K562 (cell line): ENCODE data around the gene CEP350. TPM values are rescaled to one million over a fixed set of nuclear protein-coding genes. Genes with fewer than 3 reads are reported as not detected.

Experiments
- BRD9 ChIP-seq: fragments of 450-650 bp; IDR thresholded peaks from 2 replicates; pipeline ENCODE4 v1.6.1; 2018; ENCODE audit warnings: low read depth; ENCODE audit not compliant: partially characterized antibody
- MGA ChIP-seq: fragments of 450-650 bp; IDR thresholded peaks from 2 replicates; pipeline ENCODE4 v1.6.1; 2016; ENCODE audit warnings: mild to moderate bottlenecking, moderate library complexity
- NBN ChIP-seq: fragments of 450-650 bp; IDR thresholded peaks from 2 replicates; pipeline ENCODE4 v1.6.1; 2016; ENCODE audit warnings: low read depth, mild to moderate bottlenecking
- NKRF ChIP-seq: fragments of 450-650 bp; IDR thresholded peaks from 2 replicates; pipeline ENCODE4 v1.6.1; 2016; ENCODE audit warnings: borderline replicate concordance
- NONO ChIP-seq, 2 experiments: fragments of 200-400 bp in 1 of 2; fragments of 450-650 bp in 1 of 2; formaldehyde crosslinking in 1 of 2; IDR thresholded peaks; 2 replicates each; pipeline ENCODE4 v1.6.1; 2017; ENCODE audit warnings: low read depth in 2 of 2, mild to moderate bottlenecking in 2 of 2, moderate library complexity in 2 of 2, low read length in 1 of 2
- RNF2 ChIP-seq: sonication (generic); IDR thresholded peaks from 2 replicates; pipeline ENCODE4 v1.6.1; 2016
- TARDBP ChIP-seq: fragments of 450-650 bp; IDR thresholded peaks from 2 replicates; pipeline ENCODE4 v1.6.1; 2016
- ZNF224 ChIP-seq: sonication (generic); formaldehyde crosslinking; IDR thresholded peaks from 2 replicates; pipeline ENCODE4 v1.8.0; 2022; ENCODE audit warnings: mild to moderate bottlenecking, missing genetic modification reagents
- polyA plus RNA-seq, 8 experiments: library from polyadenylated mRNA; depleted of rRNA in 4 of 8; stranded (reverse) in 5 of 8; unstranded in 3 of 8; fragments of >200 nt; fragmentation: Nextera tagmentation in 2 of 8; fragmentation: Illumina TruSeq in 1 of 8; extraction: Ambion mirVana in 2 of 8; extraction: Trizol in 1 of 8; gene quantifications; 2 replicates each; pipeline versions ENCODE4 v1.2.1 to v1.2.3, GENCODE V29; 2011 to 2014; ENCODE audit warnings: inconsistent platforms in 1 of 8, missing spikeins in 1 of 8
- total RNA-seq, 7 experiments: library from RNA; depleted of rRNA in 6 of 7; stranded (reverse); fragments of >200 nt in 6 of 7; fragmentation: Illumina TruSeq in 2 of 7; extraction: Trizol in 2 of 7; gene quantifications; 2 replicates each; pipeline versions ENCODE4 v1.2.1 to v1.2.3, GENCODE V29; 2011 to 2021; ENCODE audit warnings: low replicate concordance in 1 of 7

The CEP350 gene
- total and polyA plus RNA-seq, 9 of the 15 experiments (the other 6 are each of a cell fraction or from before 2014, with no cell fraction given) = 8.3 to 64.3 (median 28.0) TPM

GRCh38 chr1:179971563-179972496 is 17.2 kb downstream of the CEP350 start (continued):
- TF ChIP-seq MGA (0 out of 2 replicates have a peak, but pooled peaks have one; percentile 38), ZNF224 (CRISPR knock-in tag) (no peak), BRD9 (peak; percentile 42), TARDBP (peak; percentile 84; the same call in 1 of the 2 replicates), NKRF (0 out of 2 replicates have a peak, but pooled peaks have one; percentile 65), NONO (IDR thresholded peaks at IDR 0.05; ENCODE audit: low read depth in 2 of 2, low read length in 1 of 2) (peak in 1 of 2 experiments; percentile 80; a peak in 1 of 4 replicates), NBN (peak; percentile 92; the same call in 1 of the 2 replicates), RNF2 (peak; percentile 67; the same call in 1 of the 2 replicates)
